ENCODE measurements around the gene FMOD.
A peak's percentile ranks its signal among the peaks of the same experiment; 100 is the strongest.

FMOD gene

DNA sequence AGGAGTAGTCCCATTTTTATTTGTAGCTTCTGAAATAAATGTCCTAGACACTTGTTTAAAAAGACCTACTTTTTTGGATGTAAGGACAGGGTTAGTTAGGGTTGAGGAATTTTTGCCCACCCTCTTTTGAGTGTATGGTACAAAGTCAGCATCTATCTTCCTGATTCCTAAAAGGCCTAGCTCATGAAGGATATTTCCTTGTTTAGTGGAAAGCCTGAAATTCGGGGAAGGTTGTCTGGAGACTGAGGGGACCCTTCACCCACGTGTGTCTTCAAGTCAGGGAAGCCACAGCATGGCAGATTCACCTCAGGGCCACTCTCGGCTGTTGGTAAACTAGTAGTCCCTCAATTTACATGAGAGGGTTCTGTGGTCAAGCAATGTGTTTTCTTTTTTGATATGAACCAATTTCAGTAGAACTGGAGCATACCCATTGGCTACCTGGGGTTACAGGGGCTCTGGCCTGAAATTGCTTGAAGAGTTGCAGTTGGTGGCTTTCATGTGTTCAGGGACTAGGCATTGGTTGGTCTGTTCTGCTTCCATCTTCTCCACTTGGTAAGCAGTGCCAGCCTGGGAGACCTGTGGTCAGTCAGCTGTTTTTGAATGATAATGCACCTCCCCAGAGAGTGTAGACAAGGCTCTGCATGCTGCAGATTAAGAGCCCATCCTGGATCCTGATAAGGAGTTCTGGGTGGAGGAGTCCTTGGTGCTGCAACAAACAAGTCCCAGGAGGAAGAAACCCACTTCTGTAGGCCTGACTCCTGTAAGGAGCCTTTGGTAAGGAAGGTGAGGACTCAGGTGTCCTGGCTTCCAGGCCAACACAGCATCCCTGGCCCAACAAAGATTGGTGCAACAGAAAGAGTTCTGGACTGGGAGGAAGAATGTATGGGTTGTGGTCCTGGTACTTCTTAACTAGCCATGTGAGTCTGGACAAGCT lies 39.3 kb downstream of the FMOD start:
- CTCF ChIA-PET, result interaction anchor here (1.0 to 9.7 kb wide), 6 partner anchors 12 to 40 kb away, joined by 3 to 228 read pairs (median 7); no protein-coding TSS in a partner anchor
- no peak for TF ChIP-seq CTCF (IDR thresholded peaks at IDR 0.05; ENCODE audit: control extremely low read depth, extremely low read depth, low read depth, missing control alignments)
- DNase-seq (ENCODE audit: extremely low spot score), result no peak
- POLR2A ChIA-PET, result interaction anchor here (0.6 to 9.2 kb wide), 9 partner anchors 12 to 392 kb away, joined by 3 to 225 read pairs (median 5); no protein-coding TSS in a partner anchor

DNA sequence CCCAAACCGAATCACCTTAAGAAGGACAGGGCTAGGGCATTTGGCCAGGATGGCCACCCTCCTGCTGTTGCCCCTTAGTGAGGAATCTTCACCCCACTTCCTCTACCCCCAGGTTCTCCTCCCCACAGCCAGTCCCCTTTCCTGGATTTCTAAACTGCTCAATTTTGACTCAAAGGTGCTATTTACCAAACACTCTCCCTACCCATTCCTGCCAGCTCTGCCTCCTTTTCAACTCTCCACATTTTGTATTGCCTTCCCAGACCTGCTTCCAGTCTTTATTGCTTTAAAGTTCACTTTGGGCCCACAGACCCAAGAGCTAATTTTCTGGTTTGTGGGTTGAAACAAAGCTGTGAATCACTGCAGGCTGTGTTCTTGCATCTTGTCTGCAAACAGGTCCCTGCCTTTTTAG lies 42.0 kb downstream of the FMOD start:
- ChIA-PET CTCF (interaction anchor here (1.8 to 9.7 kb wide), 11 partner anchors 8 to 179 kb away, joined by 4 to 228 read pairs (median 14); no protein-coding TSS in a partner anchor), POLR2A (interaction anchor here (1.3 to 9.2 kb wide), 6 partner anchors 8 to 36 kb away, joined by 7 to 225 read pairs (median 12); no protein-coding TSS in a partner anchor)
- TF ChIP-seq CTCF (IDR thresholded peaks at IDR 0.05; ENCODE audit: control extremely low read depth, extremely low read depth, low read depth, missing control alignments), result no peak
- no peak for DNase-seq (ENCODE audit: extremely low spot score)

- no peak for TF ChIP-seq CTCF (IDR thresholded peaks at IDR 0.05; ENCODE audit: control extremely low read depth, extremely low read depth, low read depth, missing control alignments)
- DNase-seq (ENCODE audit: extremely low spot score), result no peak
- ChIA-PET CTCF (interaction anchor here (0.8 to 9.7 kb wide), 13 partner anchors 9 to 37 kb away, joined by 3 to 228 read pairs (median 13); no protein-coding TSS in a partner anchor), POLR2A (interaction anchor here (1.3 to 9.2 kb wide), 7 partner anchors 9 to 36 kb away, joined by 7 to 225 read pairs (median 13); no protein-coding TSS in a partner anchor)
Measured at GRCh38 chr1:203308328-203308922, 42.5 kb downstream of the FMOD start.

- no peak for TF ChIP-seq CTCF (IDR thresholded peaks at IDR 0.05; ENCODE audit: control extremely low read depth, extremely low read depth, low read depth, missing control alignments)
- CTCF ChIA-PET, result interaction anchor here (0.8 to 9.7 kb wide), 16 partner anchors 9 to 37 kb away, joined by 3 to 228 read pairs (median 12); no protein-coding TSS in a partner anchor
- POLR2A ChIA-PET, result interaction anchor here (0.6 to 9.2 kb wide), 12 partner anchors 8 to 40 kb away, joined by 3 to 225 read pairs (median 12); no protein-coding TSS in a partner anchor
- DNase-seq (ENCODE audit: extremely low spot score), result no peak
Measured at GRCh38 chr1:203307641-203308126, 43.2 kb downstream of the FMOD start.

GRCh38 chr1:203306965-203307541 lies 43.9 kb downstream of the FMOD start:
- TF ChIP-seq CTCF (IDR thresholded peaks at IDR 0.05; ENCODE audit: control extremely low read depth, extremely low read depth, low read depth, missing control alignments), result peak; percentile 11
- DNase-seq (ENCODE audit: extremely low spot score), result no peak
- CTCF ChIA-PET, result interaction anchor here (0.9 to 9.7 kb wide), 16 partner anchors 8 to 91 kb away, joined by 3 to 228 read pairs (median 12); no protein-coding TSS in a partner anchor
- POLR2A ChIA-PET, result interaction anchor here (0.5 to 9.2 kb wide), 12 partner anchors 10 to 1131 kb away, joined by 3 to 225 read pairs (median 9); no protein-coding TSS in a partner anchor
